ENCODE results near the gene MAP3K12. TPM values are rescaled to one million over a fixed set of nuclear protein-coding genes. Genes with fewer than 3 reads are reported as not detected.

Gene MAP3K12
- total RNA-seq, 1 experiment from 2014 or later, result 11.6 TPM

- no peak overlapping the region for H3K4me3 ChIP-seq (ENCODE audit: low read depth, low read length, poor library complexity, severe bottlenecking)
- peaks cover 98% of the 10 kb centered on the region for H3K36me3 ChIP-seq (ENCODE audit: insufficient read depth, low read length, poor library complexity, severe bottlenecking)
- no peaks in the 10 kb centered on the region for H3K9me3 ChIP-seq (ENCODE audit: low read depth, low read length, poor library complexity, severe bottlenecking)
- CTCF ChIA-PET, result interaction anchor here (1.2 kb wide), 1 partner anchor 153 kb away, joined by 3 read pairs; the partner anchor contains the start of gene AAAS
- intact Hi-C loops (cut with micrococcal nuclease; ENCODE audit: unreplicated experiment), result no loop called here
- H3K27me3 ChIP-seq (replicated peaks; ENCODE audit: insufficient read depth, low read depth, low read length, poor library complexity), result no peaks in the 10 kb centered on the region
- no TSS peak for BruUV-seq (replicated peaks)
- DNase-seq (ENCODE audit: low spot score), result no peak
- POLR2A ChIA-PET (ENCODE audit: low non-redundant PET), result interaction anchor here (0.8 kb wide), 1 partner anchor 154 kb away, joined by 8 read pairs; the partner anchor contains the start of gene AAAS
- H3K27ac ChIP-seq (ENCODE audit: low read depth, low read length, poor library complexity, severe bottlenecking), result peak overlapping the region; percentile 0
- TF ChIP-seq EZH2 (IDR thresholded peaks at IDR 0.05; ENCODE audit: borderline replicate concordance, low read depth, low read length, poor library complexity, severe bottlenecking) (no peak), CTCF (conservative IDR thresholded peaks at IDR 0.05; ENCODE audit: low read depth, low read length) (no peak)
- H3K4me1 ChIP-seq (ENCODE audit: insufficient read depth, low read length, poor library complexity, severe bottlenecking), result peaks cover 4% of the 10 kb centered on the region
These were observed 24.4 kb downstream of the MAP3K12 start for GRCh38 chr12:53474819-53475218.

GRCh38 chr12:53474077-53474476 is 25.2 kb downstream of the MAP3K12 start:
- BruUV-seq (replicated peaks), result TSS peak; percentile 2
- H3K4me3 ChIP-seq (ENCODE audit: low read depth, low read length, poor library complexity, severe bottlenecking), result no peak overlapping the region
- no peaks in the 10 kb centered on the region for H3K27me3 ChIP-seq (replicated peaks; ENCODE audit: insufficient read depth, low read depth, low read length, poor library complexity)
- H3K4me1 ChIP-seq (ENCODE audit: insufficient read depth, low read length, poor library complexity, severe bottlenecking), result peaks cover 4% of the 10 kb centered on the region
- TF ChIP-seq EZH2 (IDR thresholded peaks at IDR 0.05; ENCODE audit: borderline replicate concordance, low read depth, low read length, poor library complexity, severe bottlenecking) (no peak), CTCF (conservative IDR thresholded peaks at IDR 0.05; ENCODE audit: low read depth, low read length) (no peak)
- peak overlapping the region; percentile 38 for H3K27ac ChIP-seq (ENCODE audit: low read depth, low read length, poor library complexity, severe bottlenecking)
- H3K9me3 ChIP-seq (ENCODE audit: low read depth, low read length, poor library complexity, severe bottlenecking), result no peaks in the 10 kb centered on the region
- intact Hi-C loops (cut with micrococcal nuclease; ENCODE audit: unreplicated experiment), result no loop called here
- CTCF ChIA-PET, result no interaction called here
- peaks cover 98% of the 10 kb centered on the region for H3K36me3 ChIP-seq (ENCODE audit: insufficient read depth, low read length, poor library complexity, severe bottlenecking)
- DNase-seq (ENCODE audit: low spot score), result no peak
- POLR2A ChIA-PET (ENCODE audit: low non-redundant PET), result interaction anchor here (0.6 kb wide), 1 partner anchor 18 kb away, joined by 4 read pairs; no protein-coding TSS in a partner anchor

- no TSS peak for BruUV-seq (replicated peaks)
- no peak for DNase-seq (ENCODE audit: low spot score)
- peak overlapping the region; percentile 14 for H3K27ac ChIP-seq (ENCODE audit: low read depth, low read length, poor library complexity, severe bottlenecking)
- H3K27me3 ChIP-seq (replicated peaks; ENCODE audit: insufficient read depth, low read depth, low read length, poor library complexity), result no peaks in the 10 kb centered on the region
- peaks cover 98% of the 10 kb centered on the region for H3K36me3 ChIP-seq (ENCODE audit: insufficient read depth, low read length, poor library complexity, severe bottlenecking)
- ChIA-PET CTCF (no interaction called here), POLR2A (ENCODE audit: low non-redundant PET) (interaction anchor here (0.6 kb wide), 2 partner anchors 31 to 70 kb away, joined by 5 to 10 read pairs; no protein-coding TSS in a partner anchor)
- intact Hi-C loops (cut with micrococcal nuclease; ENCODE audit: unreplicated experiment), result no loop called here
- TF ChIP-seq EZH2 (IDR thresholded peaks at IDR 0.05; ENCODE audit: borderline replicate concordance, low read depth, low read length, poor library complexity, severe bottlenecking), result no peak
- TF ChIP-seq CTCF (conservative IDR thresholded peaks at IDR 0.05; ENCODE audit: low read depth, low read length), result no peak
- H3K4me3 ChIP-seq (ENCODE audit: low read depth, low read length, poor library complexity, severe bottlenecking), result no peak overlapping the region
- no peaks in the 10 kb centered on the region for H3K9me3 ChIP-seq (ENCODE audit: low read depth, low read length, poor library complexity, severe bottlenecking)
- H3K4me1 ChIP-seq (ENCODE audit: insufficient read depth, low read length, poor library complexity, severe bottlenecking), result peaks cover 4% of the 10 kb centered on the region
These were observed 27.1 kb downstream of the MAP3K12 start for GRCh38 chr12:53472056-53472582.

All from A673 (cell line).